Neural cell (in vitro differentiated cells): ENCODE results near the gene CCL1. TPM values are rescaled to one million over a fixed set of nuclear protein-coding genes. Genes with fewer than 3 reads are reported as not detected.

Source experiments
- H2AFZ ChIP-seq: fragments of 200-600, 300-800 bp; sonication (generic), shearing (Covaris generic); 2 replicates; pipeline ENCODE4 v1.6.0; 2014; ENCODE audit warnings: low read depth, mild to moderate bottlenecking, antibody characterized with exemption, low read length, moderate library complexity
- H3F3A ChIP-seq: fragments of 200-600 bp; shearing (Covaris generic); 2 replicates; pipeline ENCODE4 v1.6.1; 2016; ENCODE audit warnings: mild to moderate bottlenecking, moderate library complexity, mixed read lengths, antibody characterized with exemption, low read length; ENCODE audit not compliant: insufficient read depth, poor library complexity, severe bottlenecking
- H3K27ac ChIP-seq: fragments of 200-600, 300-800 bp; sonication (generic), shearing (Covaris generic); 2 replicates; pipeline ENCODE4 v1.5.1; 2014; ENCODE audit warnings: mild to moderate bottlenecking, low read length, moderate library complexity
- H3K27me3 ChIP-seq: fragments of 300-800, 200-600 bp; sonication (generic), shearing (Covaris generic); 2 replicates; pipeline ENCODE4 v1.6.0; 2014; ENCODE audit warnings: mild to moderate bottlenecking, low read depth, low read length, moderate library complexity; ENCODE audit not compliant: insufficient read depth
- H3K36me3 ChIP-seq: fragments of 300-800, 200-600 bp; sonication (generic), shearing (Covaris generic); 2 replicates; pipeline ENCODE4 v1.5.1; 2014; ENCODE audit warnings: mild to moderate bottlenecking, antibody characterized with exemption, low read length, moderate library complexity; ENCODE audit not compliant: insufficient read depth
- H3K4me2 ChIP-seq: fragments of 300-800, 200-600 bp; sonication (generic), shearing (Covaris generic); 2 replicates; pipeline ENCODE4 v1.6.0; 2014; ENCODE audit warnings: mild to moderate bottlenecking, low read length
- H3K4me3 ChIP-seq: fragments of 300-800, 200-600 bp; sonication (generic), shearing (Covaris generic); 2 replicates; pipeline ENCODE4 v1.5.1; 2014; ENCODE audit warnings: mild to moderate bottlenecking, low read length, moderate library complexity
- H3K79me2 ChIP-seq: fragments of 200-600 bp; shearing (Covaris generic); replicated peaks from 2 replicates; pipeline ENCODE4 v1.6.0; 2014; ENCODE audit warnings: mild to moderate bottlenecking, low read length, moderate library complexity; ENCODE audit not compliant: insufficient read depth
- H3K9ac ChIP-seq: fragments of 300-800, 200-600 bp; sonication (generic), shearing (Covaris generic); 2 replicates; pipeline ENCODE4 v1.6.1; 2016; ENCODE audit warnings: mild to moderate bottlenecking, low read length, mixed read lengths
- H3K9me2 ChIP-seq: fragments of 200-600 bp; shearing (Covaris generic); 2 replicates; pipeline ENCODE4 v1.6.1; 2016; ENCODE audit warnings: mild to moderate bottlenecking, low read length, mixed read lengths; ENCODE audit not compliant: insufficient read depth
- H3K9me3 ChIP-seq: fragments of 200-600, 300-800 bp; sonication (generic), shearing (Covaris generic); 2 replicates; pipeline ENCODE4 v1.6.1; 2016; ENCODE audit warnings: mild to moderate bottlenecking, mixed run types, low read length, moderate library complexity, mixed read lengths
- H4K20me1 ChIP-seq: fragments of 200-600 bp; shearing (Covaris generic); 2 replicates; pipeline ENCODE4 v1.6.1; 2016; ENCODE audit warnings: mild to moderate bottlenecking, mixed run types; ENCODE audit not compliant: insufficient read depth
- CTCF ChIP-seq: fragments of 450-650 bp; IDR thresholded peaks from 2 replicates; pipeline ENCODE4 v1.5.1; 2014; ENCODE audit warnings: antibody characterized with exemption, mild to moderate bottlenecking, moderate library complexity; ENCODE audit not compliant: poor library complexity, severe bottlenecking
- EP300 ChIP-seq: fragments of 450-650 bp; conservative IDR thresholded peaks from 2 replicates; pipeline ENCODE4 v1.6.1; 2014; ENCODE audit warnings: antibody characterized with exemption, mild to moderate bottlenecking, moderate library complexity; ENCODE audit not compliant: poor library complexity, severe bottlenecking
- EZH2 ChIP-seq: fragments of 200-600, 300-800 bp; shearing (Covaris generic), sonication (generic); IDR thresholded peaks from 2 replicates; pipeline ENCODE4 v1.6.1; 2014; ENCODE audit warnings: antibody characterized with exemption, low read length, borderline replicate concordance, mild to moderate bottlenecking; ENCODE audit not compliant: insufficient read depth, poor library complexity, severe bottlenecking
- MXI1 ChIP-seq: fragments of 450-650 bp; conservative IDR thresholded peaks from 2 replicates; pipeline ENCODE4 v1.6.1; 2014; ENCODE audit warnings: antibody characterized with exemption, mild to moderate bottlenecking; ENCODE audit not compliant: poor library complexity, severe bottlenecking
- POLR2AphosphoS5 ChIP-seq: IDR thresholded peaks from 2 replicates; pipeline ENCODE4 v1.6.1; 2012
- RAD21 ChIP-seq: fragments of 450-650 bp; conservative IDR thresholded peaks from 2 replicates; pipeline ENCODE4 v1.6.1; 2014; ENCODE audit warnings: antibody characterized with exemption, mild to moderate bottlenecking, moderate library complexity
- REST ChIP-seq: IDR thresholded peaks from 2 replicates; pipeline ENCODE4 v1.6.1; 2012; ENCODE audit warnings: borderline replicate concordance
- SMC3 ChIP-seq: fragments of 450-650 bp; conservative IDR thresholded peaks from 2 replicates; pipeline ENCODE4 v1.6.1; 2014; ENCODE audit warnings: antibody characterized with exemption, mild to moderate bottlenecking, moderate library complexity; ENCODE audit not compliant: poor library complexity
- TAF1 ChIP-seq: IDR thresholded peaks from 2 replicates; pipeline ENCODE4 v1.6.1; 2012; ENCODE audit warnings: low read depth
- polyA minus RNA-seq: library from RNA; depleted of rRNA, polyadenylated mRNA; stranded (reverse); fragments of >200 nt; gene quantifications from 2 replicates; pipeline ENCODE4 v1.2.3, GENCODE V29; 2014
- polyA plus RNA-seq: library from polyadenylated mRNA; depleted of rRNA; stranded (reverse); fragments of >200 nt; gene quantifications from 2 replicates; pipeline ENCODE4 v1.2.3, GENCODE V29; 2014

Gene CCL1
- polyA plus RNA-seq (not detected in 2 replicates), polyA minus RNA-seq (not detected in 2 replicates)

- Histone ChIP-seq H3K27me3 (no peaks in the 10 kb centered on the region), H3F3A (no peaks in the 10 kb centered on the region), H3K9me3 (no peaks in the 10 kb centered on the region), H3K79me2 (no peaks in the 10 kb centered on the region), H3K4me3 (no peak within 1 kb of the TSS), H3K27ac (no peak within 1 kb of the TSS), H2AFZ (no peak within 1 kb of the TSS), H4K20me1 (no peaks in the 10 kb centered on the region), H3K9ac (no peak within 1 kb of the TSS), H3K4me2 (no peak within 1 kb of the TSS), H3K9me2 (no peaks in the 10 kb centered on the region), H3K36me3 (no peaks in the 10 kb centered on the region)
- TF ChIP-seq SMC3 (no peak), POLR2AphosphoS5 (no peak), REST (no peak), TAF1 (no peak), RAD21 (no peak), EZH2 (no peak), EP300 (no peak), CTCF (no peak), MXI1 (no peak)
Measured at GRCh38 chr17:34363183-34363661, at the start of gene CCL1. CCL1 (minus strand) TSS chr17:34363233; CDS start chr17:34363161, 72 bp downstream.

GRCh38 chr17:34412534-34412933, 49.5 kb upstream of the CCL1 start:
- no peak overlapping the region for H3K27ac ChIP-seq
- TF ChIP-seq POLR2AphosphoS5 (no peak), SMC3 (no peak)
- H4K20me1 ChIP-seq, result no peaks in the 10 kb centered on the region
- no peaks in the 10 kb centered on the region for H3K9me2 ChIP-seq
- H3K79me2 ChIP-seq, result no peaks in the 10 kb centered on the region
- no peaks in the 10 kb centered on the region for H3K36me3 ChIP-seq
- H2AFZ ChIP-seq, result no peak overlapping the region
- H3K4me2 ChIP-seq, result no peak overlapping the region
- peaks cover 4% of the 10 kb centered on the region for H3F3A ChIP-seq
- no peak overlapping the region for H3K9ac ChIP-seq
- H3K27me3 ChIP-seq, result no peaks in the 10 kb centered on the region
- H3K4me3 ChIP-seq, result peak overlapping the region; percentile 4
- no peaks in the 10 kb centered on the region for H3K9me3 ChIP-seq
